GM21390 (cell line): ENCODE data around the gene NOM1.
"Not testable (repeated sequence)": the region's sequence is repeated elsewhere in the genome, so short reads cannot be mapped to it uniquely, and the experiment has no call there.

Experiments
- ATAC-seq: cut with Tn5 transposase; IDR thresholded peaks from one replicate; pipeline ENCODE4 v1.9.1; 2021; ENCODE audit not compliant: unreplicated experiment

The NOM1 gene

DNA sequence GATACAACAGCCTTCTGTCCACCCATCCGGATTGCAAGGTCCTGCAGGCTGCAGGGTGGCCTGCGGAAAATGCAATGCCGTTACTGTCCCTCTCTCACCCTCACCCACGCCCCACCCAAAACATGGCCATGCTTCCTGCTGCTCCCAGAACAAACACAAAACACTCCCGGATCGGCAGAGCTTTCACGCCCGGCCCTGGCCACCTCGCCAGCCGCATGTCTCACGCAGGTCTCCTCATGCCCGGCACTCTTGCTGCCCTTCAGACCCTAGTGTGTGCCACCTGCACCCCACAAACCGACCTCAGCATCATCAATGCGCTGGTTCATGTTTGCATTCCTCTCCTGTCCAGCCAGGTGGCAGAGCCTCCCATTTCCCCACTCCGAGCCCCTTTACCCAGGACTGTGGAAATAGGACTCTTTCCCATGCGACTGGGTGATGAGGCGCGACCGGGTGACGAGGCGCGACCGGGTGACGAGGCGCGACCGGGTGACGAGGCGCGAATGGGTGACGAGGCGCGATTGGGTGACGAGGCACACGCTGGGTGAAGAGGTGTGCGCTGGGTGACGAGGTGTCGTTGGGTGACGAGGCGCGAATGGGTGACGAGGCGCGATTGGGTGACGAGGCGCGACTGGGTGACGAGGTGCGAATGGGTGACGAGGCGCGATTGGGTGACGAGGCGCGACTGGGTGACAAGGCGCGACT, 8.9 kb upstream of the NOM1 start:
- no peak for ATAC-seq

DNA sequence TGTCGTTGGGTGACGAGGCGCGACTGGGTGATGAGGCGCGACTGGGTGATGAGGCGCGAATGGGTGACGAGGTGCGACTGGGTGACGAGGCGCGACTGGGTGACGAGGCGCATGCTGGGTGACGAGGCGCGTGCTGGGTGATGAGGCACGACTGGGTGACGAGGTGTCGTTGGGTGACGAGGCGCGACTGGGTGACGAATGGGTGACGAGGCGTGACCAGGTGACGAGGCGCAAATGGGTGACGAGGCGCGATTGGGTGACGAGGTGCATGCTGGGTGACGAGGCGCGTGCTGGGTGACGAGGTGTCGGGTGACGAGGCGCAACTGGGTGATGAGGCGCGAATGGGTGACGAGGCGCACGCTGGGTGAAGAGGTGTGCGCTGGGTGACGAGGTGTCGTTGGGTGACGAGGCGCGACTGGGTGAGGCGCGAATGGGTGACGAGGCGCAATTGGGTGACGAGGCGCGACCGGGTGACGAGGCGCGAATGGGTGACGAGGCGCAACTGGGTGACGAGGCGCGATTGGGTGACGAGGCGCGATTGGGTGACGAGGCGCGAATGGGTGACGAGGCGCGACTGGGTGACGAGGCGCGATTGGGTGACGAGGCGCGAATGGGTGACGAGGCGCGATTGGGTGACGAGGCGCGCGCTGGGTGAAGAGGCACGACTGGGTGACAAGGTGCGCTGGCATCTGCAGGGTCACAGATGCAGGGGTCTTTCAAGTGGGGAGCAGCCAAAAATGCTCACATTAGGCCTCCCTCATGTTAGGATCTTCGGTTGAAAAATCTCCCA, 7.9 kb upstream of the NOM1 start:
- ATAC-seq: no peak

DNA sequence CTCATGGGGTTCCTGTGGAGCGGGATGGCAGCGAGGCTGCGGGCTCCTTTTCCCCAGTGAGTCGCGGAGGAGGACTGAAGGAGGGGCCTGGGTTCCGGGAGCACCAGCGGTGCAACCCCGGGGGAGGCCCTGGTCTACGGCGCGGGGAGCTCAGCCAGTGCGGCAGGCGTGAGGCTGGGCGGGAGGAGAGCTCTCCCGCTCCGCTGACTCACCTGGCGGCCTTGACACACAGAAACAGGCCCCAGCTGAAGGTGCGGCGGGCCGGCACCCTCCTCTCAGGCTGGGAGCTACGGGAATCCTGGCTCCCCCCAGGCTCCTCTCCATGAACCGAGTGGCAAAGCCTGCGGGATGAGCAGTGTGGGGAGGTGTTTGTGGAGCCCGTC, 6.8 kb upstream of the NOM1 start:
- no peak for ATAC-seq

DNA sequence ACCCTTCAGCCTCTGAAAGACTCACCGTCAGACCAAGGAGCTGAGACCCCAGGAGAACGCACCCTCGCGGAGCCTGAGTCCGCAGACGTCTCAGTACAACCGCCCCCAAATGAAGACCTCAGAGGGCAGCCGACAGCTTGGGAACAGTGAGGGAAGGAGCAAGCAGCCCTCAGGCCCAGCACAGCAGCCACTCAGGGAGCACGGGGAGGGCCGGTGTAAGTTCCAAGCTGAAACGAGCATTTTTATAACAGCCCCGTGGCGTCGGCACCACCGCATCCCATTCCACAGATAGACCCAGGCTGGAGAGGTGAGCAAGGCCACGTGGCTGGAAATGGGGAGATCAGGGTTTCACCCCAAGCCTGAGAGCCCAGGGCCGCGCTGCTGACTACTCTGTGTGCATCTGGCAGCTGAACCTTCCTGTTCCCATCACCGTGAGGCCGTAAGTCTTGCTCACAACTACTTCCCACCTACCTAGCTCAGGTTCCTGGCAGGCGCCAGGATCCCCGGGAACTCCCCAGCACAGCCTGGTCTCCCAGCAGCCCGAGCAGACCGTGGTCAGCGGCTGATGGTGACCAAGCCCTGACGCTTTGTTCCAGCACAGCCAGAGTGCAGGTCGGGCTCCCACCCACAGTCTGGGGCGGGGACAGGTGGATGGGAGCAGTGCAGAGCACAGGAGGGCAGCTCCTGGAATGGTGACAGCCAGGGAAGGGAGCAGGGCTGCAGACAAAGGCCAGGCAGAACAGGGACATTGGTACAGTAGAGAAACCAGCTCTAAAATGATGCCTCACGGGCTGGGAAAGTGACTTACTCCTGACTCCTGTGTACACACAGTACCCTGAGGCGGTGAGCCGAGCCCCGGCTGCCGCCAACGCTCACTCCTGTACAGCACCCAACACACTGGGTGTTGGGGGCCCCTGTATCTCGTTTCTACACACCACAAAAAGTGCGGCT, 6.1 kb upstream of the NOM1 start:
- ATAC-seq: no peak

DNA sequence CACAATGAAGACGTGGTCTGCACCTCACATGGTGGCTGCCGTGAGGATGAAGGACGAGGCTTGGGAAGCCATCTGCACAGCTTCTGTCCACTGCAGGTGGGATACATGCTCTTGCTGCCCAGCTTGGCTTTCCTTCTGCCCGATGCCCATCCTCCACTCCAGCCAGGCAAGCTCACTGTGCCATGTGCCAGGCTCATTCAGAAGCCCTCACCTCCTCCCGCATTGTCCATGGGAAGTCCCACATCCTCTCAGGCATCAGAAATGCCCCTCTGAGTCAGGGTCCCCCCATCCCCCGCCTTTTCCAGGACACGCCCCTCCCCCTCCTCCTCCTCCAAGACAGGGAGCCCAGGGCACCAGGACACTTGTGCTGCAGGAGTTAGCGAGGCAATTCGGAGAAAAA, 4.6 kb upstream of the NOM1 start:
- ATAC-seq: no peak

DNA sequence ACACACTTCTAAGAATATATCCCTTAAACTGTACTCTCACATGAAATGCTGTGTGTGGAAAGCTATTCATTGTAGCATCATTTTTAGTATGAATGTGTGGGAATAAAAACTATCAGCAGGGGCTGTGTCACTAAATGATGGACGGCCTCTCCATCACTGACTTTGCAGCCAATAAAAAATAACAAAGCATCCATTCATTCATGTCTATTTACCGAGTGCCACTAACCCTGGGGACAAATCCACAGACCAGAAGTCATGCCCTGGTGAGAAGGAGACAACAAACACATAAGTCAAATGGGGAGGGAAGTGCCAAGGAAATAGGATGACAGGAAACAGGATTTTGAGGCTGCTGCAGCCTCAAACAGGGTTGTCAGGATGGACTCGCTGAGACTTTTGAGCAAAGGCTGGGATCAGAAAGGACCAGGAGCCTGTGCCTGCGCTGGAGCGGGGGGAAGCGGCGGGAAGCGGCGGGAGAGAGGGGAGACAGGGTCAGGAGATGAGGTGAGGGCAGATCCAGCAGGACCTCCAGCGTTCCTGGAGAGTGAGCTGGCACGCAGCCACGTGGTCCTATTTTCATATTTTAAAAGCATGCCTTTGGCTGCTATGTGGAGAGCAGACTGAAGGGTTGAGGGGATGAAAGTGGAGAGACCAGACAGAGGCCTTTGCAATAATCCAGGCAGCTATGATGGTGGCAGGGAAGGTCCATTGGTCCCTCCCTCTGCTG, 2.2 kb upstream of the NOM1 start:
- ATAC-seq: no peak

DNA sequence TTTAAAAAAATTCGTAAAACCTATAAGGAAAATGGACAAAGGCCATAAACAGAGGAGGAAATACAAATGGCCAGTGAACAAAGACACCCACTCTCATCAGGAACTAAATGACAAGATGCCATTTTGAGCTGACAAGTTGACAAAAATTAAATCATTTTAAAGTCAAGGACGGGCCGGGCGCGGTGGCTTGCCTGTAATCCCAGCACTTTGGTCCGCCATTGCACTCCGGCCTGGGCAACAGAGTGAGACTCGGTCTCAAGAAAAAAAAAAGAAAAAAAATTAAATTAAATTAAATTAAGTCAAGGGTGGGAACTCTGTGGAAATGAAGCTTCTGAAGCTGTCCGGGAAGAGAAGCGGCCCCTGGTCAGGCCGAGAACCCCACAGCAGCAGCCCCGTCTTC, 1.2 kb upstream of the NOM1 start:
- ATAC-seq: no peak

DNA sequence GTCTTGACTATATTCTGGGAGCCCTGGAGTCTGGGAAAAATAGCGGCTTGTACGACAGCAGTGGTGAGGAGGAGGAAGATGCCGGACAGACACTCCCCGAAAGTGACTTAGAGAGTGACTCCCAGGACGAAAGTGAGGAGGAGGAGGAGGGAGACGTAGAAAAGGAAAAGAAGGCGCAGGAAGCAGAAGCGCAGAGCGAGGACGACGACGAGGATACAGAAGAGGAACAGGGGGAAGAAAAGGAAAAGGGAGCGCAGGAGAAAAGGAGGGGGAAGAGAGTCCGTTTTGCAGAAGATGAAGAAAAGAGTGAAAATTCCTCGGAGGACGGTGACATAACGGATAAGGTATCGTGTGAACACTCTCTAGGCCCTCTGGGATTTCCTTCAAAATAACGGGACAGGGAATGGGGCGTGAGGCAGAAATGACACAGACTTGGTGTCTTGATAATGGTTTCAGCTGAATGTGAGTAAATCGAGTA, 908 bp downstream of the NOM1 start:
- ATAC-seq: no peak

DNA sequence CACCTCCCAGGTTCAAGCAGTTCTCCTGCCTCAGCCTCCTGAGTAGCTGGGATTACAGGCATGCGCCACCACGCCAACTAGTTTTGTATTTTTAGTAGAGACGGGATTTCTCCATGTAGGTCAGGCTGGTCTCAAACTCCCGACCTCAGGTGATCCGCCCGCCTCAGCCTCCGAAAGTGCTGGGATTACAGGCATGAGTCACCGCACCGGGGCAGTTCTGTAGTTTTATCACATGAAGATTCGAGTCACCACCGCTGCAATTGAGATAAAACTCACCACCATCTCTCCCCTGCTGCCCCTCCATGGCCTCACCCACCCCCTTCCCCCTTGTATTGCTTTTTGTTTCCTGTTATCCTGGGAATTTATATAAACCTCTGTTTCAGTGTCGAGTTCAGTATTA, 3.7 kb downstream of the NOM1 start:
- ATAC-seq: not testable (repeated sequence)

DNA sequence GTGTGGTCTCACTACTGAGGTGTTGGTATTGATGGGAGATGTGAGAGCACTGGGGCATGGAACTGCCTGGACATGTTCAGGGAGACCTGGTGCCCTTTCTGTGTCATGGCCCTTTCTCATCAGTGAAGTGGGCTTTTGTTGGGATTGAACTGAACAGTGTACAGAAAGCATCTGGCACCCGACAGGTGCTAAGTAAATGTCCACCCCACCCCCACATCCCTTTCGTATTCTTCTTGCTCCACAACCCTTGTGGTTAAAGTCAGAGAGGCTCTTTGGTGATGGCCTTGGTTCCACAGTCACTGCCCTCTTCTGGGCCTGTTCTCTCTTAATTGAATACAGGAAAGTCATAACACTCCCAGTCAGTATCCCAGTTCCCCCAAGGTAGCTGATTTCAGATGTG, 5.4 kb downstream of the NOM1 start:
- no peak for ATAC-seq

DNA sequence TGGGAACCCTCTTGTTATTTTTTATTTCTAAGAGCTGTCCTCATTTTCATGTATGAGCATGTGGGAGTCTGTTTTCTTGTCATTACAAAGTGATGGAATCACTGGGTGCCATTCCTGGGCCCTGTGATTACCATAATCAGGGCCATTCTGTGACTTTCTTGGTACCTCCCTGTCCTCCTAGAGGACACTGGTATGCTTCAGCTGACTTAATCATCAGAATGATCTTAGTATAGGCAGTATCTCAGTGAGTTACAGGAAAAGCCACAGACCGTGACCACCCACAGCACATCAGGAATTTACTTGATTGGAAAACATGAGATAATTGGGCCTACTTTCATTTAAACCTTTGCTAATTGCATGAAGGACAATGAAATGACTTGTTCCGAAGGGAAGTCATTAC, 7.2 kb downstream of the NOM1 start:
- no peak for ATAC-seq

DNA sequence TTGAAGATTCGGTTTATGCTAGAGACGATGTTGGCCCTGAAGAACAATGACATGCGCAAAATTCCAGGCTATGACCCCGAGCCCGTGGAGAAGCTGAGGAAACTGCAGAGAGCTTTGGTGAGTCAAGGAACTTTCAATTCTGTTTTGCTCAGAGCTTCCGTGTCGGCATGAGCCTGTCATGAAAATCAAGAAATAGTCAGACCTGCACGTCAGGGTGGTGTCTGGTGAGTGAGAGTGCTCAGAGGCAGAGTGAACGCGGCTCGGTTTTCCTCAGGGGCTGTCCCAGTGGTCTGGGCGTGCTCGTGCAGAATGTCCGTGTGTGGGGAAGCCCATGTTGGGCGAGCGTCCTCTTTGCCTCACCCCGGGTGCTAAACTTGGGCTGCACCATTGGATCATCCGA, 12.6 kb downstream of the NOM1 start:
- no peak for ATAC-seq

DNA sequence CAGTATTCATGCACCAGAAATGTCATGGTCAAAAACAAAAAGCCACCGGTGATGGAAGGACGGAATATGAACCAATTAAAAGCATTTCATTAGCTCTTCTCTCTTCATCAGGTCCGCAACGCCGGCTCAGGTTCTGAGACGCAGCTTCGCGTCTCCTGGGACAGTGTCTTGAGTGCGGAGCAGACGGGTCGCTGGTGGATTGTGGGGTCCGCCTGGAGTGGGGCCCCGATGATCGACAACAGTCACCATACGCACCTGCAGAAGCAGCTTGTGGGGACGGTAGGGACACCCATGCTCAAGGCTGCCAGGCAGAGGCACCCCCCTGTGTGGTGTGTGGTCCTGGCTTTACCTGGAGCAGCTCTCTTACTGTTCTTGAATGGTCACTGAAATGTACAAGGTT, 13.4 kb downstream of the NOM1 start:
- ATAC-seq: no peak

DNA sequence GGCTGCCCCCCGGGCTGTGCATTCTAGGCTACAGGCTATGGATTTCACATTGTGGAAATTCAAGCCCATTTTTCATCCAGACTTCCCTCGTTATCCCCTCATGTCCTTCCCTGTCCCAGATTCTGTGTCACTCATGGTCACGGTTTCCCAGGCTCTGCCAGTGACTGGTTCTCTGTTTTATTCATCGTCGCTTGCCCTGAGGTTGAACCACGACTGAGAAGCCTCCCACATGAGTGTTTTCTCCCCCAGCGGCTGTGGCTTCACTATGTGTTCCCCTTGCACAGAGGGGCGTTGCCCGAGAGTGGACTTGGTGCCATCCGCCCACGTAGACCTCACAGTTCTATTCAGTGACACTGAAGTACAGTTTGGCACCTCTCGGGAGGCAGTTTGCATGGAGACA, 14.0 kb downstream of the NOM1 start:
- ATAC-seq: no peak

DNA sequence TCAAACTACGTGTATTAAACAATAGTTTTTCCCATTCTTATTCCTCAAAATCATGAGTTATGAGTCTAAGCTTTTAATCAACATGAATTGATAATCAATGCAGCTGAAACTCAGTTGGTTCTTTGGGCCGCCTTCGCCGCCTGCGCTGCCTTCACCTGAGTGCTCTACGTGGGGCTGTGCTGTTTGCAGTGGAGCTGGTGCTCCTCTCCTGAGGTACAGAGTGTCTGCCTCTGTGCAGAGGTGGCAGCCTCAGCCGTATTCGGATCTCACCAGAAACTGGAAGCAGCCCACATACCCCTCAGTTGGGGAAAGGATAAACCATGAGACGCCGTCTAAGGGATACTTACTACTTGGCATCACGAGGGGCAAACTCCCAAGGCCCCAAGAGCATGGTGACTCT, 15.5 kb downstream of the NOM1 start:
- ATAC-seq: no peak

DNA sequence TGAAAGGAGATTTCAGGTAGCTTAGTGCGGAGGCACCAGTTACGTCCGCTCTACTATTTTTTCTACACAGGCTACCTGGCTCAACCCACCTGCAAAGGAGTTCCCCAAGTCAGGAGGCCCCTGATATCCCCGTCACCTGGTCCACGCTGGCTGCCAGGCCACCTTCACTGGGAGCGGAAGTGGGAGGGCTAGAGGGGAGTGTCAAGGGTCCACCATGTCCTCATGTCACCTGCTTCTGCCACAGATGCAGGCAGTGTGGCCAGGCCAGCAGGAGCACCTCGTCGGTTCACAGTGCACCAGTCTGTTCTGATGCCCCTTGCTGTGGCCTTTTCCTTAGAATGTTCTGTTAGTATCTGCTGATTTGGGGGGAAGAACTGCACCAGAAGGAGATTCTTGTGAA, 16.9 kb downstream of the NOM1 start:
- ATAC-seq: no peak

DNA sequence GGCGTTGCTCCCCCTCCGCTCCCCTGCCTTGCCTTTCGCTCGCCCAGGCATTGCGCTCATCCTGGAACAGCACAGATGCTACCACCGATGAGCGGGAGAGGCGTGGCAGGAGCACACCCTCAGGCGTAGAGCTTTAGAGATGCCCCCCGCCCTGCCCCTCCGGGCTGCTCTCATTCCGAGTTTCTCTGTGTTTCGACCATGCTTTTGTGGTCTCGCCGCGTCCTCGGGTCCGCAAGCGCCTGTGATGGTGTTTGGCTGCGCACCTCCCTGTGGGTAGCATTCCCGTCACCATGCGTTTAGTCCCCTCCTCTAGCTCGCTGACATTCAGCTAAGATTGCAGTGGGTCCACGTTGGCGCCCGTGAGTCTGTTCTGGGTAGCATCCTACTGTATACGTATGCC, 18.7 kb downstream of the NOM1 start:
- ATAC-seq: no peak

DNA sequence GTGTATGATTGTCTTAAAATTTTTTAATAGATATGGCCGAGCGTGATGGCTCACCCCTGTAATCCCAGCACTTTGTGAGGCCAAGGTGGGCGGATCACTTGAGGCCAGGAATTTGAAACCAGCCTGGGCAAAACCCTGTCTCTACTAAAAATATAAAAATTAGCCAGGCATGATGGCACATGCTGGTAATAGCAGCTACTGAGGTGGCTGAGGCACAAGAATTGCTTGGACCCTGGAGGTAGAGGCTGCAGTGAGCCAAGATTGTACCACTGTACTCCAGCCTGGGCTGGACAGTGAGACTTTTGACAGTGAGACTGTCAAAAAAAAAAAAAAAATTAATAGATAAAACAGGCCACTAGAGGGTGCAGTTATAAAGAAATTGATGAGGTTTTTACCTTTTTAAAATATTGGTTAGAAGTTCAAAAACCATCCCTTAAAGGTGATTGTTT, 20.5 kb downstream of the NOM1 start:
- ATAC-seq: no peak

DNA sequence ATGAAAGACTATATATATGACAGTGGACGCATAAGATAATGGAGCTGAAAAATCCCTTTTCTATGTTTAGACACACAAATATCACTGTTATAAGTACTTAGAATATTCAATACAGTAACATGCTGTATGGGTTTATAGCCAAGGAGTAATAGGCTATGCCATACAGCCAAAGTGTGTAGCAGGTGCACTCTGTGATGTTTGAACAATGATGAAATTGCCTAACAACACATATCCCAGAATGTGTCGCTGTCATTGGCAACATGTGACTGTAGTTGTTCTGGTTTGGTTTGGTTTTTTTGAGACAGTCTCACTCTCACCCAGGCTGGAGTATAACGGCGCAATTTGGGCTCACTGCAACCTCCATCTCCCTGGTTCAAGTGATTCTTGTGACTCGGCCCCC, 26.1 kb downstream of the NOM1 start:
- no peak for ATAC-seq

DNA sequence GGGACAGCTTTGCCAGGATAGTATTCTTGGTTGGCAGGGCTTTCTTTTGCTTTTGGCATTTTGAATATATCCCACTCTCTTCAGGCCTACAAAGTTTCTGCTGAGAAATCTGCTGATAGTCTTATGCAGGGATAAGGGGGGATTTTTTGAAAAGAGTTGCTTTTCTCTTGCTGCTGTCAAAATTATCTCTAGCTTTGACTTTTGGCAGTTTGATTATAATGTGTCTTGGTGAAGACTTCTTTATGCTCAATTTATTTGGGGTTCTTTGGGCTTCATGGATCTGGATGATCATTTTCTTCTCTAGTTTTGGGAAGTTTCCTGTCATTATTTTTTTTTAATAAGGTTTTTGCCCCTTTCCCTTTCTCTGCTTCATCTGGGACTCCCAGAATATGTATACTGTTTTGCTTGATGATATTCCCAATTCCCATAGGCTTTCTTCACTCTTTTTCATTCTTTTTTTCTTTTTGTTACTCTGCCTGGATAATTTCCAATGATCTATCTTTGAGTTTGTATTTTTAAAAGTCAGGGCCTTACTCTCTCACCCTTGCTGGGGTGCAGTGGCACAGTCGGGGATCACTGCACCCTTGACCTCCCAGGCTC, 29.6 kb downstream of the NOM1 start:
- no peak for ATAC-seq
